ENCODE results near the gene NINJ1. TPM values are rescaled to one million over a fixed set of nuclear protein-coding genes. Genes with fewer than 3 reads are reported as not detected.

NINJ1 gene
- total RNA-seq, 1 donor from 2014 or later: 29.4 TPM

DNA sequence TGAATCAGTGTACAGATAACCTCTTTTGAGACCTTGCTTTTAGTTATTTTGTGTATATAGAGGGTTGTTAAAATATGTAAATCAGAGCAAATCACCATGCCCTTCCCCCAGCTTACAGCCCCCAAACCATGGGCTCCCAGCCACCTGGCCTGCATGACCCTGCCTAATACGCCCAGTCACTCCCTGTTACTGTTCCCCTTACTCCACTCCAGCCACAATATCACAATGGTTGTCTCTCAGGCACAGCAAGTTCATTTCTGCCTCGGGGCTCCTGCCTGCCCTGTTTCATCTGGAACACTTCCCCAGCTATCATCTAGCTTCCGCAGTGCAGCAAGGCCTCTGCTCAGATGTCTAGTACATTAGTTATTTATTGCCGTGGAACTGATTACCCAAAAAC, 43.0 kb downstream of the NINJ1 start:
- H3K27ac Mint-ChIP-seq (ENCODE audit: unreplicated experiment): no peak overlapping the region
- TF ChIP-seq, protein P1, sequence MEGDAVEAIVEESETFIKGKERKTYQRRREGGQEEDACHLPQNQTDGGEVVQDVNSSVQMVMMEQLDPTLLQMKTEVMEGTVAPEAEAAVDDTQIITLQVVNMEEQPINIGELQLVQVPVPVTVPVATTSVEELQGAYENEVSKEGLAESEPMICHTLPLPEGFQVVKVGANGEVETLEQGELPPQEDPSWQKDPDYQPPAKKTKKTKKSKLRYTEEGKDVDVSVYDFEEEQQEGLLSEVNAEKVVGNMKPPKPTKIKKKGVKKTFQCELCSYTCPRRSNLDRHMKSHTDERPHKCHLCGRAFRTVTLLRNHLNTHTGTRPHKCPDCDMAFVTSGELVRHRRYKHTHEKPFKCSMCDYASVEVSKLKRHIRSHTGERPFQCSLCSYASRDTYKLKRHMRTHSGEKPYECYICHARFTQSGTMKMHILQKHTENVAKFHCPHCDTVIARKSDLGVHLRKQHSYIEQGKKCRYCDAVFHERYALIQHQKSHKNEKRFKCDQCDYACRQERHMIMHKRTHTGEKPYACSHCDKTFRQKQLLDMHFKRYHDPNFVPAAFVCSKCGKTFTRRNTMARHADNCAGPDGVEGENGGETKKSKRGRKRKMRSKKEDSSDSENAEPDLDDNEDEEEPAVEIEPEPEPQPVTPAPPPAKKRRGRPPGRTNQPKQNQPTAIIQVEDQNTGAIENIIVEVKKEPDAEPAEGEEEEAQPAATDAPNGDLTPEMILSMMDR (IDR thresholded peaks at IDR 0.05; ENCODE audit: partially characterized antibody, unreplicated experiment): no peak
- H3K4me3 Mint-ChIP-seq (ENCODE audit: unreplicated experiment): no peak overlapping the region
- no peaks in the 10 kb centered on the region for H3K4me1 Mint-ChIP-seq (ENCODE audit: low read depth, unreplicated experiment)
- no peak for DNase-seq
- H3K27me3 Mint-ChIP-seq (ENCODE audit: unreplicated experiment): peaks cover 9% of the 10 kb centered on the region
- H3K9me3 Mint-ChIP-seq (ENCODE audit: unreplicated experiment): peaks cover 8% of the 10 kb centered on the region
- no peaks in the 10 kb centered on the region for H3K36me3 Mint-ChIP-seq (ENCODE audit: unreplicated experiment)

DNA sequence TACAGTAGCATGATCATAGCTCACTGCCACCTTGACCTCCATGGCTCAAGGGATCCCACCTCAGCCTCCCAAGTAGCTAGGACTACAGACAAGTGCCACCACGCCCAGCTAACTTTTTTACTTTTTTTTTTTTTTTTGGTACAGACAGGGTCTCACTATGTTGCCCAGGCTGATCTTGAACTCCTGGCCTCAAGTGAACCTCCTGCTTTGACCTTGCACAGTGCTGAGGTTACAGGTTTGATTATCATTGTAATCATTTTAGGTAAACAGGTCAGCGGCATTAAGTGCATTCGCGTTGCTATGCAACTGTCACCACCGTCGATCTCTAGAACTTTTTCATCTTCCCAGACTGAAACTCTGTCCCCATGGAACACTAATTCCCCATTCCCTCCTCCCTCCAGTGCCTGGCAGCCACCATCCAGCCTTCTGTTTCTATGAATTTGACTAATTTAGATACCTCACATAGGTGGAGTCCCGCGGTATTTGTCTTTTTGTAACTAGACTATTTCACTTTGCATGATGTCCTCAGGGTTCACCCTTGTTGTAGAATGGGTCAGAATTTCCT, 43.9 kb downstream of the NINJ1 start:
- no peak overlapping the region for H3K4me3 Mint-ChIP-seq (ENCODE audit: unreplicated experiment)
- no peak for DNase-seq
- TF ChIP-seq, protein P1 (IDR thresholded peaks at IDR 0.05; ENCODE audit: partially characterized antibody, unreplicated experiment): no peak
- peaks cover 8% of the 10 kb centered on the region for H3K9me3 Mint-ChIP-seq (ENCODE audit: unreplicated experiment)
- no peaks in the 10 kb centered on the region for H3K36me3 Mint-ChIP-seq (ENCODE audit: unreplicated experiment)
- H3K27ac Mint-ChIP-seq (ENCODE audit: unreplicated experiment): no peak overlapping the region
- peaks cover 9% of the 10 kb centered on the region for H3K27me3 Mint-ChIP-seq (ENCODE audit: unreplicated experiment)
- no peaks in the 10 kb centered on the region for H3K4me1 Mint-ChIP-seq (ENCODE audit: low read depth, unreplicated experiment)

DNA sequence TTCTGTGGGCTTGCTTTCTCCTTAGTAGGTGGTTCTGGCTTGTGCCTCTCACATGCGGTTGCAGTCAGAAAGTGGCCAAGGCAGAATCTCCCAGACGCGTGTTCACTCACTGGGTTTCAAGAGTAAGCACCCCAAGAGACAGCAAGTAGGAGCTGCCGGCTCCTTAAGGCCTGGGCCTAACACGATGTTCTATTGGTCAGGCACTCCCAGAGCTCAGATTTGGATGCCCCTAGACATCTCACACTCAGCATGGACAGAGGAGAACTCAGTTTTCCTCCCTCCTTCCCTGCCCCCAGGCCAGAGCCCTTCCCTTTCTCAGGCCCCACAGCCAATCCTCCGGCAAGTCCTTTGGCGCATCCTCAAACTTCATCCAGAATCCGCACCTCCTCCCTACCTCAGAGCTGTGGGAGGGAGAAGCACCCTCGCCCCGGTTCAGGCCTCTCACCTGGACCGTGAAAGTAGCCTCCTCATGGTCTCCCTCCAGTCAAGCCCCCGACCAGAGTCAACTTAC, 44.5 kb downstream of the NINJ1 start:
- TF ChIP-seq, protein P1 (IDR thresholded peaks at IDR 0.05; ENCODE audit: partially characterized antibody, unreplicated experiment): no peak
- no peak overlapping the region for H3K27ac Mint-ChIP-seq (ENCODE audit: unreplicated experiment)
- DNase-seq: no peak

DNA sequence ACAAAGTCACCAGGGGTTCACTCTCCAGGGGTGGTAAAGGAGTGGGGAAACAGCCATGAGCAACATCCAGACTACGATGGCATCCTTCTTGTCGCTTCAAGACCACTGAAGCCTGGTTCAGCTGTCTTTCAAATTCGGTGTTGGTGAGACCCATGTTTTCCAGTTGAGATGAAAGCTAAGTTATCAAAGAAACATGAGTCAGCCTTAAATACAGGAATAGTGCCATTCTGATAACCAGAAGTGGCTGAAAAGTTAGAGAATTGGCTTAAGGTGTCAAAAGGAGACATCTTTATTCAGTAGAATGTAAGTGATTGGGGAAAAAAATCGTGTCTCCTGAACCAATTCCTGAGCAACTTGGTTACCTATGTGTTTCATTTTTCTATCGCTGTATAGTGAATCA, 45.0 kb downstream of the NINJ1 start:
- H3K4me1 Mint-ChIP-seq (ENCODE audit: low read depth, unreplicated experiment): no peaks in the 10 kb centered on the region
- H3K9me3 Mint-ChIP-seq (ENCODE audit: unreplicated experiment): peaks cover 7% of the 10 kb centered on the region
- H3K4me3 Mint-ChIP-seq (ENCODE audit: unreplicated experiment): no peak overlapping the region
- DNase-seq: no peak
- H3K36me3 Mint-ChIP-seq (ENCODE audit: unreplicated experiment): no peaks in the 10 kb centered on the region
- TF ChIP-seq, protein P1 (IDR thresholded peaks at IDR 0.05; ENCODE audit: partially characterized antibody, unreplicated experiment): no peak
- H3K27ac Mint-ChIP-seq (ENCODE audit: unreplicated experiment): no peak overlapping the region
- peaks cover 7% of the 10 kb centered on the region for H3K27me3 Mint-ChIP-seq (ENCODE audit: unreplicated experiment)

More for the DNA sequence above, 44.5 kb downstream of the NINJ1 start:
- no peaks in the 10 kb centered on the region for H3K4me1 Mint-ChIP-seq (ENCODE audit: low read depth, unreplicated experiment)
- peaks cover 8% of the 10 kb centered on the region for H3K27me3 Mint-ChIP-seq (ENCODE audit: unreplicated experiment)
- H3K9me3 Mint-ChIP-seq (ENCODE audit: unreplicated experiment): peaks cover 7% of the 10 kb centered on the region
- H3K4me3 Mint-ChIP-seq (ENCODE audit: unreplicated experiment): no peak overlapping the region
- no peaks in the 10 kb centered on the region for H3K36me3 Mint-ChIP-seq (ENCODE audit: unreplicated experiment)

DNA sequence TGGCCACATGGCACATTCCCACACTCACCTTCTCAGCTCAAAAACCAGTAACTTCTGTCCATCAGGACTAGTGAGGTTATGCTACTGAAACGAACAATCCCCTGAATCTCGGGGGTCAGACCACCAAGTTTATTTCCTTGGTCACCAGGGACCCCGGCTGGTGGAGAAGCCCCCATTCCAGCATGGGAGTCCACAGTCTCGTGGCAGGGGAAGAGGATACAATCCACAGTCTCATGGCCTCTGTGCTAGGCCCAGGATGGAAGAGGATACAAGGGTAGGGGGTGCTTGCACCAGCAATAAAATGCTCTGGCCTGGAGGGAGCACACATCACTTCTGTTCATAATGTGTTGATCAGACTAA, 45.4 kb downstream of the NINJ1 start:
- no peak for DNase-seq
- H3K9me3 Mint-ChIP-seq (ENCODE audit: unreplicated experiment): peaks cover 7% of the 10 kb centered on the region
- H3K27me3 Mint-ChIP-seq (ENCODE audit: unreplicated experiment): peaks cover 8% of the 10 kb centered on the region
- H3K4me1 Mint-ChIP-seq (ENCODE audit: low read depth, unreplicated experiment): no peaks in the 10 kb centered on the region
- H3K36me3 Mint-ChIP-seq (ENCODE audit: unreplicated experiment): no peaks in the 10 kb centered on the region
- TF ChIP-seq, protein P1 (IDR thresholded peaks at IDR 0.05; ENCODE audit: partially characterized antibody, unreplicated experiment): no peak
- no peak overlapping the region for H3K4me3 Mint-ChIP-seq (ENCODE audit: unreplicated experiment)
- H3K27ac Mint-ChIP-seq (ENCODE audit: unreplicated experiment): no peak overlapping the region
